Lower lobe of right lung (tissue), 2 donors: ENCODE data around the gene RET. TPM values are rescaled to one million over a fixed set of nuclear protein-coding genes. Genes with fewer than 3 reads are reported as not detected.

Experiments used
- ATAC-seq, 2 donors: fragments of 200-7000 bp; cut with Tn5 transposase; one replicate each; pipeline ENCODE4 v1.9.1; 2020 to 2022; ENCODE audit warnings: mild to moderate bottlenecking in 2 of 2, moderate library complexity in 2 of 2
- DNase-seq: peaks from one replicate; pipeline ENCODE4 v3.0.0-alpha.2; 2020
- H3K27ac ChIP-seq: fragments of 200-600 bp; one replicate; pipeline ENCODE4 v1.8.0; 2022
- H3K27me3 ChIP-seq: fragments of 200-600 bp; one replicate; pipeline ENCODE4 v1.8.0; 2022; ENCODE audit warnings: low read depth
- H3K36me3 ChIP-seq: fragments of 200-600 bp; one replicate; pipeline ENCODE4 v1.8.0; 2022; ENCODE audit warnings: mild to moderate bottlenecking
- H3K4me1 ChIP-seq: fragments of 200-600 bp; one replicate; pipeline ENCODE4 v1.8.0; 2022
- H3K4me3 ChIP-seq: fragments of 200-600 bp; one replicate; pipeline ENCODE4 v1.8.0; 2022; ENCODE audit warnings: mild to moderate bottlenecking
- H3K9me3 ChIP-seq: fragments of 200-600 bp; one replicate; pipeline ENCODE4 v1.8.0; 2022
- intact Hi-C: fragments of 100-400 bp; cut with DNase I; formaldehyde crosslinking; loops from one replicate; pipeline ENCODE4 v1.11.0; 2022
- total RNA-seq: library from RNA; stranded (reverse); fragmentation: NEBNext Ultra II Directional; extraction: Animal tissue kit (Norgen Biotek cat#: 25700); gene quantifications from one replicate; pipeline ENCODE4 v1.2.1, GENCODE V29; 2021
- TF ChIP-seq, protein P1 (sequence below): fragments of 200-600 bp; IDR thresholded peaks from one replicate; pipeline ENCODE4 v1.8.0; 2022; ENCODE audit warnings: antibody characterized with exemption, mild to moderate bottlenecking
- donor health status: DM: no; HTN: yes; CAD: no; lungs with severe emphysema.

The RET gene
- total RNA-seq, 1 donor from 2014 or later = 0.68 TPM

DNA sequence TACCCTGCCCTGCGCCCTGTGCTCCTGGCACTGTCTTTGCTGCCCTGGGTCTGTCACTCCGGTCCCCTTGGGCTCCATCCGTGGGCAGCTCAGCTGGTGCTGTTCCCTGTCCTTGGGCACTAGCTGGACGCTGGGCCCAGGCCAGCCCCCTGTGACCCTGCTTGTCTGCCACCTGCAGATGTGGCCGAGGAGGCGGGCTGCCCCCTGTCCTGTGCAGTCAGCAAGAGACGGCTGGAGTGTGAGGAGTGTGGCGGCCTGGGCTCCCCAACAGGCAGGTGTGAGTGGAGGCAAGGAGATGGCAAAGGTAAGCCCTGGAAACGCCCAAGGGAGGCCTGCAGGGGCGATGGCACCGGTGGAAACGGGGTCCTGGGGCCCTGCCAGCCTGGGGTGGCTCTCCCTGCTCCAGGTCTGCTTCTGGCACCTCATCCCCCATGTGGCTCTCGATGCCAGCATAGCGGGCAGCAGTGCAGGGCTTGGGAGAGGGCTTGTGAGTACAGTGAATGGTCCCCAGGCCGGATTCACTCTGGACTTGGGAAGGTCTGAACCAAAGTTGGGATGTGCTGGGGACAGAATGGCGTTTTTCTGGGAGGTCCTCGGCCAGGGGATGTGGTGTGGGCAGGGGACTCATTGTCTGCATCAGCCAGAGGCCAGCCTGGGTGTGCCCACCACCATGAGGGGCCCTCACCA, 35.2 kb downstream of the RET start:
- DNase-seq (peak; percentile 41), ATAC-seq (no peak)
- Histone ChIP-seq H3K4me3 (no peak overlapping the region), H3K36me3 (no peaks in the 10 kb centered on the region), H3K9me3 (no peaks in the 10 kb centered on the region), H3K27me3 (no peaks in the 10 kb centered on the region), H3K27ac (no peak overlapping the region), H3K4me1 (no peaks in the 10 kb centered on the region)
- intact Hi-C loops = no loop called here
- TF ChIP-seq, protein P1, sequence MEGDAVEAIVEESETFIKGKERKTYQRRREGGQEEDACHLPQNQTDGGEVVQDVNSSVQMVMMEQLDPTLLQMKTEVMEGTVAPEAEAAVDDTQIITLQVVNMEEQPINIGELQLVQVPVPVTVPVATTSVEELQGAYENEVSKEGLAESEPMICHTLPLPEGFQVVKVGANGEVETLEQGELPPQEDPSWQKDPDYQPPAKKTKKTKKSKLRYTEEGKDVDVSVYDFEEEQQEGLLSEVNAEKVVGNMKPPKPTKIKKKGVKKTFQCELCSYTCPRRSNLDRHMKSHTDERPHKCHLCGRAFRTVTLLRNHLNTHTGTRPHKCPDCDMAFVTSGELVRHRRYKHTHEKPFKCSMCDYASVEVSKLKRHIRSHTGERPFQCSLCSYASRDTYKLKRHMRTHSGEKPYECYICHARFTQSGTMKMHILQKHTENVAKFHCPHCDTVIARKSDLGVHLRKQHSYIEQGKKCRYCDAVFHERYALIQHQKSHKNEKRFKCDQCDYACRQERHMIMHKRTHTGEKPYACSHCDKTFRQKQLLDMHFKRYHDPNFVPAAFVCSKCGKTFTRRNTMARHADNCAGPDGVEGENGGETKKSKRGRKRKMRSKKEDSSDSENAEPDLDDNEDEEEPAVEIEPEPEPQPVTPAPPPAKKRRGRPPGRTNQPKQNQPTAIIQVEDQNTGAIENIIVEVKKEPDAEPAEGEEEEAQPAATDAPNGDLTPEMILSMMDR = no peak

DNA sequence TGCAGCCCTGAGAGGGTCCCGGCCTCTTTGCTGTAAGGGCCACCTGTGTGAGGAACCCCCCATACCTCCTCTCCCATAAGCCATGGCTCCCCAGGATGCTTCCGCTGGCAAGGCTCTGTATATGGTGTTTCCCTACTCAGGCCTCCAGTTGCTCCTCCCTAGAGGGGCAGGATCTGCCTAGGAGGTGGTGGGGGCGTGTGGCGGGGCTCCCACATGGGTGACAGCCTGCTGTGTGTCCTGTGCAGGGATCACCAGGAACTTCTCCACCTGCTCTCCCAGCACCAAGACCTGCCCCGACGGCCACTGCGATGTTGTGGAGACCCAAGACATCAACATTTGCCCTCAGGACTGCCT, 35.7 kb downstream of the RET start:
- Histone ChIP-seq H3K9me3 (no peaks in the 10 kb centered on the region), H3K4me3 (no peak overlapping the region), H3K4me1 (no peaks in the 10 kb centered on the region), H3K27me3 (no peaks in the 10 kb centered on the region), H3K27ac (no peak overlapping the region), H3K36me3 (no peaks in the 10 kb centered on the region)
- DNase-seq (peak; percentile 34), ATAC-seq (no peak)
- TF ChIP-seq, protein P1 = no peak
- intact Hi-C loops = no loop called here

DNA sequence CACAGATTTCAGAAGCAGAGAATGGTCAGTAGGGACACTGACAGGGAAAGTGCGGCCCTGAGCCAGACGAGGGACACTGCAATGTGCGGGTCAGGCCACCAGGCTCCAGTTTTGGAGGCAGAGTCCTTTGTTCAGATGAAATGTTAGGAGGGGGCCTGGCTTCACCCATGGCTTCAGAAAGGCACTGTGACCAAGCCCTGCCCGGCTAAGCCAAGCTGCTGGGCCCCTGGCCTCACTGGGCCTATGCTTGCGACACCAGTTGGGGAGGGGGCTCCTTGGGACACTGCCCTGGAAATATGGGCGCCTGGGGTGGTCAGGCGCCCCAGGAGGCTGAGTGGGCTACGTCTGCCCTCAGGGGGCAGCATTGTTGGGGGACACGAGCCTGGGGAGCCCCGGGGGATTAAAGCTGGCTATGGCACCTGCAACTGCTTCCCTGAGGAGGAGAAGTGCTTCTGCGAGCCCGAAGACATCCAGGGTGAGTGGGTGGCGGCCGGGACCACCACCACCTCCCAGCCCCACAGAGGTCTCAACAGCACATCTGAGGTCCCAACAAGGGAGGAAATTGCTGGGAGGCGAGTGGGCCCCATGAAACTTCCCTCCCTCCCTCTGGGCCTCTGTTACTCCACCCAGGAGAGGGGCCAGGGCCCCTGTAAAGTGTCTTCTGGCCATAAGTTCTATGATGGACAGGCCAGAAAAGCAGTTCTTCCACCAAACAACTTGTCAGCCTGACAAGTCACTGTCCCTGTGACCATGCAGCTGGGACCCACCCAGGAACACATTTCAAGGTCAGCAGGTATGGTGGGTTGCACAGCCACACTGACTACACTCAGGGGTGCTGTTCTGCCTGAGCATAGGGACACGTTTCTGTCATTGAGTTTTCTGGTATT, 36.6 kb downstream of the RET start:
- Histone ChIP-seq H3K27ac (no peak overlapping the region), H3K36me3 (no peaks in the 10 kb centered on the region), H3K4me1 (no peaks in the 10 kb centered on the region), H3K9me3 (no peaks in the 10 kb centered on the region), H3K27me3 (no peaks in the 10 kb centered on the region), H3K4me3 (no peak overlapping the region)
- no peak for ATAC-seq
- peak; percentile 44 for DNase-seq
- intact Hi-C loops = no loop called here
- TF ChIP-seq, protein P1 = no peak

DNA sequence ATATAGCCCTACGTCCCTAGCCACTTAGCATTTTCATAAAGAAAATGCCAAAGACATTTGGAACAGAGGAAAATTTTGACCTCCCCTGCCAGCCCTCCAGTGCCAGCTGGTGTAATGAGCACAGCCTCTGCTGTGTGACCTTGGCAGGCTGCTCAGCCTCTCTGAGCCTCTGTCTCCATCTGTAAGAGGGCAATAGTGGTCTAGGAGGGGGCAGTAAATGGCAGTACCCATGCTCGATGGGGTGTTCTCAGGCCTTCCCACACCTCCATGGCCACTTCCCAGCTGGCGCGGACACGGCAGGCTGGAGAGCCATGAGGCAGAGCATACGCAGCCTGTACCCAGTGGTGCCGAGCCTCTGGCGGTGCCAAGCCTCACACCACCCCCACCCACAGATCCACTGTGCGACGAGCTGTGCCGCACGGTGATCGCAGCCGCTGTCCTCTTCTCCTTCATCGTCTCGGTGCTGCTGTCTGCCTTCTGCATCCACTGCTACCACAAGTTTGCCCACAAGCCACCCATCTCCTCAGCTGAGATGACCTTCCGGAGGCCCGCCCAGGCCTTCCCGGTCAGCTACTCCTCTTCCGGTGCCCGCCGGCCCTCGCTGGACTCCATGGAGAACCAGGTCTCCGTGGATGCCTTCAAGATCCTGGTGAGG, 37.3 kb downstream of the RET start:
- H3K27ac ChIP-seq = no peak overlapping the region
- H3K27me3 ChIP-seq = no peaks in the 10 kb centered on the region
- intact Hi-C loops = no loop called here
- H3K36me3 ChIP-seq = no peaks in the 10 kb centered on the region
- no peaks in the 10 kb centered on the region for H3K9me3 ChIP-seq
- no peak for ATAC-seq
- no peak overlapping the region for H3K4me3 ChIP-seq
- no peak for DNase-seq
- TF ChIP-seq, protein P1 = no peak
- no peaks in the 10 kb centered on the region for H3K4me1 ChIP-seq

DNA sequence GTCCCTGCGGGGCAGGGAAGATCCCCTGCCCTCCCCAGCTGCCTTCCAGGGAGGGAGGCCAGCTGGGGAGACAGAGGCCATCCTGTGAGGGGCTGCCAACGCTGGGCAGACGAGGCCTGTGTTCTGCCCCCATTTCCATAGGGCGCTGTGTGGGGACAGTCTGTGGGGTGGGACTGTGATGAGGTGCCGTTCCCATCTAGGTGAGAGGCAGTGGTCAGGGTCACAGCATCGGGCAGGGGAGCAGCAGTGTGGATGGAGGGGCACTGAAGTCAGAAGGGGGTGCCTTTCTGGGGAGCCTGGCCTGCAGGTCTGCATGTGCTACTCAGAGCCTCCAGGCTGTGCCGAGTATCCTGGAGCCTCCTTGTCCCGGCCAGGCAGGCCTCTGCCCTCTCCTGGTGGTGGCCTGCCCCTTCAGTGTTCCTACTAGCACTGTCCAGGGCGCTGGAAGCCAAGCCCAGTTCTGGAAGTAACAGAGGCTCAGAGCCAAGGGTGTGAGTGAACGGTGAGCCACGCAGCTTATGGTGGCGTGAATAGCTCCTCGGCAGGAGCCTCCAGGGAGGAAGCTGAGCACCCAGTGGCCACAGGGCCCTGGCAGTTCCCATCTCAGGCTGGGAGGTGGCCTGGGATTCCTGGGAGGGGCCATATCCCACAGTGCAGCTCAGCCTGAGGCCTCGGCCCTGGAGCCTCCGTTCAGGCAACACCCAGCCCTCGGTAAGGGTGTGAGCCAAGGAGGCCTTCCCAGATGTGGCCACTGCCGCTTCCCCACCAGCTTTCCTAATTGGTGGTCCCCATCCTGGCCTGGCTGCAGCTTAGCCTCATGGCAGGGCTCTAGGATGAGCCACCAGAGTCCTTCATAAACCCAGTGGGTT, 38.1 kb downstream of the RET start:
- DNase-seq (peak; percentile 36), ATAC-seq (no peak)
- no peaks in the 10 kb centered on the region for H3K27me3 ChIP-seq
- H3K4me3 ChIP-seq = no peak overlapping the region
- H3K36me3 ChIP-seq = no peaks in the 10 kb centered on the region
- intact Hi-C loops = no loop called here
- no peak overlapping the region for H3K27ac ChIP-seq
- H3K4me1 ChIP-seq = no peaks in the 10 kb centered on the region
- H3K9me3 ChIP-seq = no peaks in the 10 kb centered on the region
- TF ChIP-seq, protein P1 = no peak
